Measurements from ENCODE around the gene ATP11A. TPM values are rescaled to one million over a fixed set of nuclear protein-coding genes. Genes with fewer than 3 reads are reported as not detected.

Gene ATP11A
- total RNA-seq, 5 donors from 2014 or later (not counting 1 experiment from before 2014, with no cell fraction given) = 35.7 to 57.1 (median 48.5) TPM

DNA sequence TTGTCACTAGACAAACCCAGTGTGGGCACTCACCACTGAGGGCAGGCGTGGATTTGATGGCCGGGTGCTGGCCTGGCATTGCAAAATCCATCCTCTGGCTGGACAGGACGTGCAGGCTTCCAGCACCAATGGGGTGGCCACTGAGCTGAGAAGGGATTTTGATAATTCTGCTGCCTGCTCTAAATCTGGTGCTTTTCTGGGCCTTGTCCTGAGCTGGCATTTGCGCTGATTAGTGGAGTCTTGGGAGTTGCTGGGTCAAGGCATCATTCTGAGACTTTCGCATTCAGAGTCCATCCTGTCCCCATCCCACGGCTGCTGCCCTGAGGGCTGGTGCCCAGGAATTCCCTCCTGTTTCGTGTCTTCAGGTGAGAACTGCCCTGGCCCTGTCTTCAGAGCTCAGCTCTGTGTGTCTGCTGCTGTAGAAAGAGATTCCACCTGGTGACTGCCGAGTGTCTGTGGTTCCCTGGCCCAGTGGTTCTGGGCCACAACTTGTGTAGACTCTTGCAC lies 213.3 kb downstream of the ATP11A start:
- H3K9me3 Mint-ChIP-seq = peaks cover 5 to 7% (median 7%) of the 10 kb centered on the region in 3 donors
- POLR2A ChIA-PET = no interaction called here

DNA sequence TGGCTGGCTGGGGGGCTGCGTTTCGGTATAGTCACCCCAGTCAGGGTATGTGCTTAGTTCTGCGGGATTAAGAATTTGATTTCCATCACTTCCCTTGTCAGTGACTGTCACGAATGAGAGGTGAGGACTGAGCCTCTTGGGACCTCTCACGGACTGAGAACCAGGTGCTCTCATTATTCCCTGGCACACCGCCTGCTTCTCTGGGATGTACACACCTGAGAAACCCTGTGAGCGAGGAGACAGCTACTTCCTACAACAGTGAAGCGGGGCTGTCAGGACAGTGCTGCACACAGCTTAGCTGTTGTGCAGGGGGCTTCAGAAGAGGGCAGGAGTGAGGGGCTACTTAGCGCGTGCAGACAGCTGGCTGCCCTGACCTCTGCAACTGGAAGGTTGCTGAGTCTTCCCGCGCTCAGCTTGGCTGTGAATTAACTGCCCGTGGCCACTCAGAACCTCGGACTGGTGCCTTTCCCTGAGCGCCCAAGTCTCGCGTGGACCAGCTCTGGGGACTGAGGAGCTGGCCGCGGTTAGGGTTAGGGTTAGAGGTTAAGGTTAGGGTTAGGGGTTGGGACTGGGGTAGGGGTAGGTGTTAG lies 213.9 kb downstream of the ATP11A start:
- WGBS (ENCODE audit: insufficient coverage) = 91% methylated on average over 12 of the region's 19 CpGs
- no peaks in the 10 kb centered on the region for H3K4me1 Mint-ChIP-seq
- CTCF ChIA-PET = no interaction called here

More for the DNA sequence above, 213.3 kb downstream of the ATP11A start:
- H3K27ac ChIP-seq (ENCODE audit: low read length) = no peak overlapping the region
- no peaks in the 10 kb centered on the region for H3K36me3 ChIP-seq (ENCODE audit: control insufficient read depth in 2 of 2, extremely low read depth in 1 of 2, insufficient read depth in 1 of 2, low read length in 1 of 2)
- H3K36me3 Mint-ChIP-seq = no peaks in the 10 kb centered on the region
- H3K4me3 ChIP-seq (ENCODE audit: control insufficient read depth in 1 of 2, extremely low read depth in 1 of 2, low read length in 1 of 2) = no peak overlapping the region
- no peak overlapping the region for H3K27ac Mint-ChIP-seq
- no peak overlapping the region for H3K4me3 Mint-ChIP-seq
- peaks cover 0 to 14% of the 10 kb centered on the region in 2 donors for H3K27me3 Mint-ChIP-seq
- no peaks in the 10 kb centered on the region for H3K4me1 ChIP-seq (ENCODE audit: control insufficient read depth in 1 of 2, extremely low read depth in 1 of 2, insufficient read depth in 2 of 2, low read length in 2 of 2)
- H3K27me3 ChIP-seq (replicated peaks in 1 of 2; ENCODE audit: control insufficient read depth in 2 of 2, extremely low read depth in 1 of 2, insufficient read depth in 2 of 2, low read length in 1 of 2) = peaks cover 0 to 47% of the 10 kb centered on the region in 2 experiments
- H3K9me3 ChIP-seq = no peaks in the 10 kb centered on the region
- no peak for DNase-seq
- 69% methylated on average over 8 of the region's 8 CpGs for WGBS (ENCODE audit: insufficient coverage)
- H3K4me1 Mint-ChIP-seq = no peaks in the 10 kb centered on the region
- CTCF ChIA-PET = no interaction called here
- no peak for ATAC-seq (replicated peaks in 1 of 4)

DNA sequence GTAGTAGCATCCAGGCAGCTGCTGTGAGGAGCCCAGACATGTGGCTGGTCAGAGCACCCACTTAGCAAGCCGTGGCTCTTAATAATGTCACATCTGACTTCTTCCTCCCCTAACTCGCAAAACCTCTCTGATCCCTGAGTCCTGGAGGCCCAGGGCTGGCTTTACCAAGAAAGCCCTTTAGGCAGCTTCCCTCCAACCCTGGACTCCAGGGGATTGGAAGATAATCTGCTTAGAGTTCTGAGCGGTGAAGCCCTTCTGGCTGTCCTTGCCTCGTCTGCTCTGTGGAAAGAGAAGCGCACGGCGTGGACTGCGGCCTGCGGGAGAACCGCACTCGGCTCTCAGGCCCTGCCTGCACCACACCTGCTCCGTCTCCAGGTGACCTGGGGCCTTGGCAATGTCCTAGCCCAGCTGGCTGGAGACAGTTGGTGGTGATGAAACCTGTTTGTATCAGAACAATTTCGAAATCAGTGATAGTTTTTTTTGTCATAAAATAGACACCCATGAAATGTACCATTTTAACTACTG lies 214.7 kb downstream of the ATP11A start:
- Mint-ChIP-seq H3K4me1 (no peaks in the 10 kb centered on the region), H3K27me3 (peaks cover 0 to 19% of the 10 kb centered on the region in 2 donors), H3K4me3 (no peak overlapping the region), H3K9me3 (peaks cover 5 to 7% (median 7%) of the 10 kb centered on the region in 3 donors), H3K27ac (no peak overlapping the region), H3K36me3 (no peaks in the 10 kb centered on the region)
- ATAC-seq (replicated peaks in 1 of 4) (no peak), DNase-seq (no peak)
- WGBS (ENCODE audit: insufficient coverage) = 91% methylated on average over 11 of the region's 13 CpGs
- POLR2A ChIA-PET = no interaction called here
- Histone ChIP-seq H3K4me1 (ENCODE audit: control insufficient read depth in 1 of 2, extremely low read depth in 1 of 2, insufficient read depth in 2 of 2, low read length in 2 of 2) (no peaks in the 10 kb centered on the region), H3K9me3 (no peaks in the 10 kb centered on the region), H3K27me3 (replicated peaks in 1 of 2; ENCODE audit: control insufficient read depth in 2 of 2, extremely low read depth in 1 of 2, insufficient read depth in 2 of 2, low read length in 1 of 2) (peaks cover 0 to 43% of the 10 kb centered on the region in 2 experiments), H3K36me3 (ENCODE audit: control insufficient read depth in 2 of 2, extremely low read depth in 1 of 2, insufficient read depth in 1 of 2, low read length in 1 of 2) (no peaks in the 10 kb centered on the region), H3K27ac (ENCODE audit: low read length) (no peak overlapping the region), H3K4me3 (ENCODE audit: control insufficient read depth in 1 of 2, extremely low read depth in 1 of 2, low read length in 1 of 2) (no peak overlapping the region)
- CTCF ChIA-PET = no interaction called here

More for the DNA sequence above, 213.9 kb downstream of the ATP11A start:
- H3K27ac Mint-ChIP-seq = no peak overlapping the region
- no peak overlapping the region for H3K4me3 Mint-ChIP-seq
- Histone ChIP-seq H3K4me3 (ENCODE audit: control insufficient read depth in 1 of 2, extremely low read depth in 1 of 2, low read length in 1 of 2) (no peak overlapping the region), H3K9me3 (no peaks in the 10 kb centered on the region), H3K27me3 (replicated peaks in 1 of 2; ENCODE audit: control insufficient read depth in 2 of 2, extremely low read depth in 1 of 2, insufficient read depth in 2 of 2, low read length in 1 of 2) (peaks cover 0 to 41% of the 10 kb centered on the region in 2 experiments), H3K36me3 (ENCODE audit: control insufficient read depth in 2 of 2, extremely low read depth in 1 of 2, insufficient read depth in 1 of 2, low read length in 1 of 2) (no peaks in the 10 kb centered on the region), H3K4me1 (ENCODE audit: control insufficient read depth in 1 of 2, extremely low read depth in 1 of 2, insufficient read depth in 2 of 2, low read length in 2 of 2) (no peaks in the 10 kb centered on the region), H3K27ac (ENCODE audit: low read length) (no peak overlapping the region)
- POLR2A ChIA-PET = no interaction called here
- ATAC-seq (replicated peaks in 1 of 4) (no peak), DNase-seq (no peak)
- H3K36me3 Mint-ChIP-seq = no peaks in the 10 kb centered on the region
- peaks cover 5 to 7% (median 7%) of the 10 kb centered on the region in 3 donors for H3K9me3 Mint-ChIP-seq
- H3K27me3 Mint-ChIP-seq = peaks cover 0 to 14% of the 10 kb centered on the region in 2 donors

DNA sequence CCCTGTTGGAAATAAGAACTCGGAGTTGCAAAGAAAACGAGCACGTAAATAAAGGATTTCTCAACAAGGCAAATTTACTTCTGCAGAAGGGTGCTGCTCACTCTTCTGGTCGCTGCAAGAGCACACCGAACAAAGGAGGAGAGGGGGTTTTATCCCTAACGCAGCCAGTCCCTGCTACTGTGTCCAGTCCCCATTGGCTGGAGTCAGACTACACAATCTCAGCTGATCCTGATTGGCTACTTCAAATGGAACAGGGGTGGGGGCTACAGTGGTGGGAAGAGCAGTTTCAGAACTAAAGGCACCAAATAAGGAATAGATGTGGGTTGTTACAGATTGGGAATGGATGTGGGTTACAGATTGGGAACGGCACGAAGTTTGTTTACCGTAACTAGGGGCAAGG lies 215.2 kb downstream of the ATP11A start:
- Histone ChIP-seq H3K36me3 (ENCODE audit: control insufficient read depth in 2 of 2, extremely low read depth in 1 of 2, insufficient read depth in 1 of 2, low read length in 1 of 2) (no peaks in the 10 kb centered on the region), H3K27ac (ENCODE audit: low read length) (no peak overlapping the region), H3K4me3 (ENCODE audit: control insufficient read depth in 1 of 2, extremely low read depth in 1 of 2, low read length in 1 of 2) (no peak overlapping the region), H3K27me3 (replicated peaks in 1 of 2; ENCODE audit: control insufficient read depth in 2 of 2, extremely low read depth in 1 of 2, insufficient read depth in 2 of 2, low read length in 1 of 2) (peaks cover 0 to 37% of the 10 kb centered on the region in 2 experiments), H3K9me3 (no peaks in the 10 kb centered on the region), H3K4me1 (ENCODE audit: control insufficient read depth in 1 of 2, extremely low read depth in 1 of 2, insufficient read depth in 2 of 2, low read length in 2 of 2) (no peaks in the 10 kb centered on the region)
- H3K9me3 Mint-ChIP-seq = peaks cover 5 to 7% (median 7%) of the 10 kb centered on the region in 3 donors
- peaks cover 0 to 14% of the 10 kb centered on the region in 2 donors for H3K27me3 Mint-ChIP-seq
- DNase-seq = no peak
- POLR2A ChIA-PET = no interaction called here
- H3K4me3 Mint-ChIP-seq = no peak overlapping the region
- H3K36me3 Mint-ChIP-seq = no peaks in the 10 kb centered on the region
- WGBS (ENCODE audit: insufficient coverage) = 94% methylated on average over 3 of the region's 9 CpGs
- ATAC-seq (replicated peaks in 1 of 4) = no peak
- H3K4me1 Mint-ChIP-seq = no peaks in the 10 kb centered on the region
- H3K27ac Mint-ChIP-seq = no peak overlapping the region
- CTCF ChIA-PET = no interaction called here

DNA sequence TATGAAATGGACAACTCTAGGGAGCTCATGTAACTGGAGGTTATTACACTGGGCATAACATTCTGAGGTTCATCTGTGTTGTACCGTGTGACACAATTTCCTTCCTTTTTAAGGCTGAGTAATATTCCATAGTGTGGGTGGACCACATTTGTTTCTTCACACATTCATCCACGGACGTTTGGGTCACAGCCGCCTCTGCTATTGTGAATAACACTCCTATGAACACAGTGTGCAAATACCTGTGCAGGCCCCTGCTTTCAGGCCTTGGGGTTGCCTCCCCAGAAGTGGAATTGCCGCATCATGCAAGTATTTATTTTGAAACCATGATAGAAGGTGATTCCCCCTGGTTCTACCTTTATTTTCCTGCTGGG lies 215.8 kb downstream of the ATP11A start:
- ChIA-PET POLR2A (no interaction called here), CTCF (no interaction called here)
- WGBS (ENCODE audit: insufficient coverage) = 75% methylated on average over 1 of the region's 5 CpGs
- ATAC-seq (replicated peaks in 1 of 4) (no peak), DNase-seq (no peak)
- Mint-ChIP-seq H3K36me3 (no peaks in the 10 kb centered on the region), H3K27ac (no peak overlapping the region), H3K9me3 (peaks cover 5 to 7% (median 7%) of the 10 kb centered on the region in 3 donors), H3K27me3 (peaks cover 0 to 9% of the 10 kb centered on the region in 2 donors), H3K4me1 (no peaks in the 10 kb centered on the region), H3K4me3 (no peak overlapping the region)
- no peak overlapping the region for H3K27ac ChIP-seq (ENCODE audit: low read length)
- H3K27me3 ChIP-seq (replicated peaks in 1 of 2; ENCODE audit: control insufficient read depth in 2 of 2, extremely low read depth in 1 of 2, insufficient read depth in 2 of 2, low read length in 1 of 2) = peaks cover 0 to 36% of the 10 kb centered on the region in 2 experiments
- no peaks in the 10 kb centered on the region for H3K9me3 ChIP-seq
- H3K36me3 ChIP-seq (ENCODE audit: control insufficient read depth in 2 of 2, extremely low read depth in 1 of 2, insufficient read depth in 1 of 2, low read length in 1 of 2) = no peaks in the 10 kb centered on the region
- H3K4me1 ChIP-seq (ENCODE audit: control insufficient read depth in 1 of 2, extremely low read depth in 1 of 2, insufficient read depth in 2 of 2, low read length in 2 of 2) = no peaks in the 10 kb centered on the region
- H3K4me3 ChIP-seq (ENCODE audit: control insufficient read depth in 1 of 2, extremely low read depth in 1 of 2, low read length in 1 of 2) = no peak overlapping the region

DNA sequence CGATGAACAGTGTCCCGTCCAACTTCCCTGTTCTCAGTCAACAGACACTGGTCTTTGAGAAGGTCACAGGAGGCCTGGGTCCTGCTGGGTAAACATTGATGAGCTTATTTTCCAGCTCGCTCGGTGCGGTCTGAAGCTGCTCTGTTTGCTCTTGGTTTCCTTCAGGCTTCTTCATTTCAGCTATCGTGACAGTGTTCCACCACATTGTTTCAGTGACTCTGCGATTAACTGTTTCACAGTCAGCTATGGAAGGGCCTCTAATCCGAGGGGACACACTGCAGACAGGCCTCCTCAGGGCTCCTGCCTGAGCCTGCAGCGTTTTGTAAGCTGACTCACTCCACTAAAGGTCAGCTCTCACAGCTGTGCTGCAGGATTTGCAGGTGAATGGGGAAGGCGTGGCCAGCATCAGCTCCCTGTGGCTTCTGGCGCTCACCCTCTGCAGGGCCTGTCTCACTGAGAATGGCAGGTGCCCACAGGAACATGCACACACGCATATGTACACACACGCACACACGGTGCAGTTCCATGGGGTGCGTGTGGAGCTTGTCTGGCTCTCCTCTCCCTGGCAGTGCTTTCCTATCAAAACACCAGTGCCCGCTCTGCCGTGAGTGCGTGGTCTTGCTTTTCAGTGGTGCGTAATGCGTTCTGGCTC lies 216.3 kb downstream of the ATP11A start:
- H3K27ac ChIP-seq (ENCODE audit: low read length) = no peak overlapping the region
- peaks cover 0 to 33% of the 10 kb centered on the region in 2 experiments for H3K27me3 ChIP-seq (replicated peaks in 1 of 2; ENCODE audit: control insufficient read depth in 2 of 2, extremely low read depth in 1 of 2, insufficient read depth in 2 of 2, low read length in 1 of 2)
- peaks cover 0 to 7% of the 10 kb centered on the region in 2 donors for H3K27me3 Mint-ChIP-seq
- no peaks in the 10 kb centered on the region for H3K36me3 ChIP-seq (ENCODE audit: control insufficient read depth in 2 of 2, extremely low read depth in 1 of 2, insufficient read depth in 1 of 2, low read length in 1 of 2)
- no peaks in the 10 kb centered on the region for H3K4me1 ChIP-seq (ENCODE audit: control insufficient read depth in 1 of 2, extremely low read depth in 1 of 2, insufficient read depth in 2 of 2, low read length in 2 of 2)
- H3K9me3 ChIP-seq = no peaks in the 10 kb centered on the region
- H3K4me3 ChIP-seq (ENCODE audit: control insufficient read depth in 1 of 2, extremely low read depth in 1 of 2, low read length in 1 of 2) = no peak overlapping the region
- no peaks in the 10 kb centered on the region for H3K36me3 Mint-ChIP-seq
- 90% methylated on average over 19 of the region's 20 CpGs for WGBS (ENCODE audit: insufficient coverage)
- no peak overlapping the region for H3K4me3 Mint-ChIP-seq
- no peaks in the 10 kb centered on the region for H3K4me1 Mint-ChIP-seq
- peaks cover 5 to 7% (median 7%) of the 10 kb centered on the region in 3 donors for H3K9me3 Mint-ChIP-seq
- ChIA-PET POLR2A (no interaction called here), CTCF (no interaction called here)
- DNase-seq (no peak), ATAC-seq (replicated peaks in 1 of 4) (no peak)
- no peak overlapping the region for H3K27ac Mint-ChIP-seq

All from T-cell (primary cell).